Activated naive CD4-positive, alpha-beta T cell treated with anti-CD3 and anti-CD28 coated beads, Interleukin-2, amount 50 U/mL, for 72 hours (primary cell): ENCODE measurements around the gene SKP2. TPM values are rescaled to one million over a fixed set of nuclear protein-coding genes. Genes with fewer than 3 reads are reported as not detected.
A peak's percentile ranks its signal among the peaks of the same experiment; 100 is the strongest.

ENCODE experiments used
- ATAC-seq, 2 donors: fragments of 150-1000 bp; cut with Tn5 transposase; 2 replicates each; pipeline ENCODE4 v1.10.0; 2021; ENCODE audit warnings: mild to moderate bottlenecking in 2 of 2, moderate library complexity in 2 of 2
- DNase-seq, 2 donors: peaks; one replicate each; pipeline ENCODE4 v3.0.0; 2021 to 2022; ENCODE audit warnings: low spot score in 2 of 2
- H3K27ac Mint-ChIP-seq, 2 donors: one replicate each; pipeline ENCODE4 v1.8.0; 2022; ENCODE audit warnings: mild to moderate bottlenecking in 2 of 2, mixed read lengths in 2 of 2
- H3K36me3 Mint-ChIP-seq, 2 donors: one replicate each; pipeline ENCODE4 v1.8.0; 2022; ENCODE audit warnings: mixed read lengths in 2 of 2
- H3K9me3 Mint-ChIP-seq, 2 donors: one replicate each; pipeline ENCODE4 v1.8.0; 2022; ENCODE audit warnings: mixed read lengths in 2 of 2
- total RNA-seq, 2 donors: library from RNA; stranded (reverse); gene quantifications; one replicate each; pipeline ENCODE4 v1.2.3, GENCODE V29; 2022

SKP2 gene
- total RNA-seq, 2 donors from 2014 or later = 48.1 to 50.3 TPM

- Mint-ChIP-seq H3K36me3 (peaks cover 50 to 64% of the 10 kb centered on the region in 2 donors), H3K27ac (peak overlapping the region; percentile 87 to 97), H3K9me3 (no peaks in the 10 kb centered on the region)
- DNase-seq (no peak), ATAC-seq (no peak)
These were observed 700 bp downstream of the SKP2 start for GRCh38 chr5:36152324-36153297.

- H3K27ac Mint-ChIP-seq = no peak overlapping the region
- H3K9me3 Mint-ChIP-seq = no peaks in the 10 kb centered on the region
- DNase-seq = no peak
- ATAC-seq = no peak
- peaks cover 50 to 64% of the 10 kb centered on the region in 2 donors for H3K36me3 Mint-ChIP-seq
These were observed 1.4 kb downstream of the SKP2 start for GRCh38 chr5:36153298-36153677.

- Mint-ChIP-seq H3K27ac (peak overlapping the region in 1 of 2 donors; percentile 22), H3K36me3 (peaks cover 50 to 68% of the 10 kb centered on the region in 2 donors)
- no peak for ATAC-seq
These were observed 1.8 kb downstream of the SKP2 start for GRCh38 chr5:36153726-36154125.

GRCh38 chr5:36155291-36155690 is 3.4 kb downstream of the SKP2 start:
- Mint-ChIP-seq H3K27ac (no peak overlapping the region), H3K9me3 (no peaks in the 10 kb centered on the region), H3K36me3 (peaks cover 60 to 78% of the 10 kb centered on the region in 2 donors)
- no peak for DNase-seq
- ATAC-seq = no peak

More at GRCh38 chr5:36153726-36154125, 1.8 kb downstream of the SKP2 start:
- DNase-seq = no peak
- H3K9me3 Mint-ChIP-seq = no peaks in the 10 kb centered on the region

- Mint-ChIP-seq H3K36me3 (peaks cover 52 to 70% of the 10 kb centered on the region in 2 donors), H3K27ac (peak overlapping the region in 1 of 2 donors; percentile 22), H3K9me3 (no peaks in the 10 kb centered on the region)
- no peak for DNase-seq
- no peak for ATAC-seq
These were observed 4.2 kb downstream of the SKP2 start for GRCh38 chr5:36156121-36156601.

GRCh38 chr5:36156619-36157018 is 4.7 kb downstream of the SKP2 start:
- Mint-ChIP-seq H3K36me3 (peaks cover 56 to 69% of the 10 kb centered on the region in 2 donors), H3K27ac (no peak overlapping the region), H3K9me3 (no peaks in the 10 kb centered on the region)
- no peak for ATAC-seq
- DNase-seq = no peak

GRCh38 chr5:36158144-36158543 is 6.2 kb downstream of the SKP2 start:
- H3K9me3 Mint-ChIP-seq = no peaks in the 10 kb centered on the region
- no peak for DNase-seq
- no peak overlapping the region for H3K27ac Mint-ChIP-seq
- peaks cover 58 to 66% of the 10 kb centered on the region in 2 donors for H3K36me3 Mint-ChIP-seq
- no peak for ATAC-seq

- peaks cover 53 to 54% of the 10 kb centered on the region in 2 donors for H3K36me3 Mint-ChIP-seq
- no peaks in the 10 kb centered on the region for H3K9me3 Mint-ChIP-seq
These were observed 8.7 kb downstream of the SKP2 start for GRCh38 chr5:36160617-36161016.

GRCh38 chr5:36161361-36161760 is 9.4 kb downstream of the SKP2 start:
- Mint-ChIP-seq H3K9me3 (no peaks in the 10 kb centered on the region), H3K36me3 (peaks cover 49 to 50% of the 10 kb centered on the region in 2 donors), H3K27ac (no peak overlapping the region)
- no peak for DNase-seq
- ATAC-seq = peak in 1 of 2 donors; percentile 20

More at GRCh38 chr5:36160617-36161016, 8.7 kb downstream of the SKP2 start:
- DNase-seq = no peak
- H3K27ac Mint-ChIP-seq = no peak overlapping the region
- no peak for ATAC-seq

GRCh38 chr5:36162810-36163486 is 11.0 kb downstream of the SKP2 start:
- no peak for ATAC-seq
- DNase-seq = no peak
- Mint-ChIP-seq H3K27ac (peak overlapping the region in 1 of 2 donors; percentile 78), H3K9me3 (no peaks in the 10 kb centered on the region), H3K36me3 (peaks cover 48 to 60% of the 10 kb centered on the region in 2 donors)

- ATAC-seq = no peak
- no peak for DNase-seq
- Mint-ChIP-seq H3K27ac (no peak overlapping the region), H3K9me3 (no peaks in the 10 kb centered on the region), H3K36me3 (peaks cover 43 to 60% of the 10 kb centered on the region in 2 donors)
These were observed 12.6 kb downstream of the SKP2 start for GRCh38 chr5:36164461-36164860.

GRCh38 chr5:36168737-36169136 is 16.8 kb downstream of the SKP2 start:
- DNase-seq (no peak), ATAC-seq (no peak)
- Mint-ChIP-seq H3K27ac (peak overlapping the region in 1 of 2 donors; percentile 65), H3K9me3 (no peaks in the 10 kb centered on the region), H3K36me3 (peaks cover 21 to 30% of the 10 kb centered on the region in 2 donors)

GRCh38 chr5:36170832-36171424 is 19.0 kb downstream of the SKP2 start:
- DNase-seq (no peak), ATAC-seq (no peak)
- Mint-ChIP-seq H3K36me3 (peaks cover 25 to 30% of the 10 kb centered on the region in 2 donors), H3K27ac (no peak overlapping the region), H3K9me3 (no peaks in the 10 kb centered on the region)

- no peak overlapping the region for H3K27ac Mint-ChIP-seq
- H3K36me3 Mint-ChIP-seq = peaks cover 9 to 21% of the 10 kb centered on the region in 2 donors
- ATAC-seq = no peak
- no peak for DNase-seq
- H3K9me3 Mint-ChIP-seq = no peaks in the 10 kb centered on the region
These were observed 20.7 kb downstream of the SKP2 start for GRCh38 chr5:36172599-36172998.

GRCh38 chr5:36173426-36173825 is 21.5 kb downstream of the SKP2 start:
- Mint-ChIP-seq H3K27ac (no peak overlapping the region), H3K36me3 (peaks cover under 1 to 14% of the 10 kb centered on the region in 2 donors), H3K9me3 (no peaks in the 10 kb centered on the region)
- no peak for DNase-seq
- ATAC-seq = no peak

- peaks cover 0 to 14% of the 10 kb centered on the region in 2 donors for H3K36me3 Mint-ChIP-seq
- peak overlapping the region in 1 of 2 donors; percentile 17 for H3K27ac Mint-ChIP-seq
- no peaks in the 10 kb centered on the region for H3K9me3 Mint-ChIP-seq
- DNase-seq = no peak
- ATAC-seq = no peak
These were observed 22.2 kb downstream of the SKP2 start for GRCh38 chr5:36174119-36174518.

GRCh38 chr5:36175043-36175442 is 23.1 kb downstream of the SKP2 start:
- DNase-seq (no peak), ATAC-seq (no peak)
- Mint-ChIP-seq H3K9me3 (no peaks in the 10 kb centered on the region), H3K27ac (no peak overlapping the region), H3K36me3 (peaks cover 0 to 16% of the 10 kb centered on the region in 2 donors)
